Measurements from ENCODE around the gene NAMPT. TPM values are rescaled to one million over a fixed set of nuclear protein-coding genes. Genes with fewer than 3 reads are reported as not detected.
A peak's percentile ranks its signal among the peaks of the same experiment; 100 is the strongest.

The NAMPT gene
- total and polyA plus RNA-seq, 2 experiments from 2014 or later, result 25.0 to 32.7 TPM

GRCh38 chr7:106205621-106206222 lies 79.1 kb downstream of the NAMPT start:
- no peaks in the 10 kb centered on the region for H3K9me2 ChIP-seq (ENCODE audit: insufficient read depth)
- peak; percentile 27 for DNase-seq
- no peaks in the 10 kb centered on the region for H3K27me3 ChIP-seq (replicated peaks; ENCODE audit: insufficient read depth)
- H2AFZ ChIP-seq, result no peak overlapping the region
- WGBS, 2 experiments (ENCODE audit: low coverage in 1 of 2, low lambda C conversion rate in 2 of 2, missing lambda C conversion rate in 2 of 2), result 68 to 74% methylated on average over 3 of the region's 3 CpGs
- H3K9ac ChIP-seq, result no peak overlapping the region
- H4K20me1 ChIP-seq (ENCODE audit: insufficient read depth), result no peaks in the 10 kb centered on the region
- H3K4me3 ChIP-seq, result no peak overlapping the region
- H3K4me1 ChIP-seq (ENCODE audit: insufficient read depth), result no peaks in the 10 kb centered on the region
- H3K9me3 ChIP-seq (ENCODE audit: low read depth), result no peaks in the 10 kb centered on the region
- H3K27ac ChIP-seq, result no peak overlapping the region
- no peaks in the 10 kb centered on the region for H3K36me3 ChIP-seq (ENCODE audit: low read depth)
- H3K4me2 ChIP-seq (ENCODE audit: unreplicated experiment), result no peak overlapping the region
- TF ChIP-seq EZH2phosphoT487 (IDR thresholded peaks at IDR 0.05; ENCODE audit: insufficient read depth, low read depth) (no peak), EZH2 (IDR thresholded peaks at IDR 0.05; ENCODE audit: insufficient read depth, poor library complexity, severe bottlenecking) (no peak)
- H3F3A ChIP-seq (ENCODE audit: insufficient read depth), result no peaks in the 10 kb centered on the region
- H3K79me2 ChIP-seq (ENCODE audit: insufficient read depth), result no peaks in the 10 kb centered on the region
- in situ Hi-C loops (cut with MboI), result no loop called here

GRCh38 chr7:106203473-106203872 lies 81.3 kb downstream of the NAMPT start:
- H3K4me3 ChIP-seq, result no peak overlapping the region
- H3K4me2 ChIP-seq (ENCODE audit: unreplicated experiment), result no peak overlapping the region
- no peak overlapping the region for H3K27ac ChIP-seq
- TF ChIP-seq EZH2 (IDR thresholded peaks at IDR 0.05; ENCODE audit: insufficient read depth, poor library complexity, severe bottlenecking) (no peak), EZH2phosphoT487 (IDR thresholded peaks at IDR 0.05; ENCODE audit: insufficient read depth, low read depth) (no peak)
- no peaks in the 10 kb centered on the region for H4K20me1 ChIP-seq (ENCODE audit: insufficient read depth)
- no peak overlapping the region for H3K9ac ChIP-seq
- 0 to 14% methylated on average over 1 of the region's 1 CpG for WGBS, 2 experiments (ENCODE audit: low coverage in 1 of 2, low lambda C conversion rate in 2 of 2, missing lambda C conversion rate in 2 of 2)
- DNase-seq, result no peak
- in situ Hi-C loops (cut with MboI), result no loop called here
- no peaks in the 10 kb centered on the region for H3K4me1 ChIP-seq (ENCODE audit: insufficient read depth)
- no peaks in the 10 kb centered on the region for H3K27me3 ChIP-seq (replicated peaks; ENCODE audit: insufficient read depth)
- no peaks in the 10 kb centered on the region for H3K9me2 ChIP-seq (ENCODE audit: insufficient read depth)
- no peaks in the 10 kb centered on the region for H3F3A ChIP-seq (ENCODE audit: insufficient read depth)
- no peaks in the 10 kb centered on the region for H3K36me3 ChIP-seq (ENCODE audit: low read depth)
- H3K79me2 ChIP-seq (ENCODE audit: insufficient read depth), result no peaks in the 10 kb centered on the region
- H2AFZ ChIP-seq, result no peak overlapping the region
- H3K9me3 ChIP-seq (ENCODE audit: low read depth), result no peaks in the 10 kb centered on the region

- Histone ChIP-seq H3K9me2 (ENCODE audit: insufficient read depth) (no peaks in the 10 kb centered on the region), H3K36me3 (ENCODE audit: low read depth) (no peaks in the 10 kb centered on the region), H4K20me1 (ENCODE audit: insufficient read depth) (no peaks in the 10 kb centered on the region), H3K9ac (no peak overlapping the region), H3K27me3 (replicated peaks; ENCODE audit: insufficient read depth) (no peaks in the 10 kb centered on the region), H3K4me1 (ENCODE audit: insufficient read depth) (no peaks in the 10 kb centered on the region), H3F3A (ENCODE audit: insufficient read depth) (no peaks in the 10 kb centered on the region), H2AFZ (peak overlapping the region; percentile 46; the same call in 1 of the 2 replicates), H3K4me2 (ENCODE audit: unreplicated experiment) (no peak overlapping the region), H3K4me3 (no peak overlapping the region), H3K79me2 (ENCODE audit: insufficient read depth) (no peaks in the 10 kb centered on the region), H3K27ac (no peak overlapping the region), H3K9me3 (ENCODE audit: low read depth) (no peaks in the 10 kb centered on the region)
- TF ChIP-seq EZH2phosphoT487 (IDR thresholded peaks at IDR 0.05; ENCODE audit: insufficient read depth, low read depth) (no peak), EZH2 (IDR thresholded peaks at IDR 0.05; ENCODE audit: insufficient read depth, poor library complexity, severe bottlenecking) (no peak)
- DNase-seq, result no peak
- in situ Hi-C loops (cut with MboI), result no loop called here
- WGBS, 2 experiments (ENCODE audit: low coverage in 1 of 2, low lambda C conversion rate in 2 of 2, missing lambda C conversion rate in 2 of 2), result 65 to 72% methylated on average over 3 of the region's 3 CpGs
Measured at GRCh38 chr7:106201164-106201563, 83.6 kb downstream of the NAMPT start.

GRCh38 chr7:106199813-106200364 lies 84.9 kb downstream of the NAMPT start:
- Histone ChIP-seq H3K9ac (no peak overlapping the region), H3K4me1 (ENCODE audit: insufficient read depth) (no peaks in the 10 kb centered on the region), H3K36me3 (ENCODE audit: low read depth) (no peaks in the 10 kb centered on the region), H3K4me2 (ENCODE audit: unreplicated experiment) (no peak overlapping the region), H3K27ac (no peak overlapping the region), H3K79me2 (ENCODE audit: insufficient read depth) (no peaks in the 10 kb centered on the region), H3K9me2 (ENCODE audit: insufficient read depth) (no peaks in the 10 kb centered on the region), H4K20me1 (ENCODE audit: insufficient read depth) (no peaks in the 10 kb centered on the region), H3F3A (ENCODE audit: insufficient read depth) (no peaks in the 10 kb centered on the region), H3K9me3 (ENCODE audit: low read depth) (no peaks in the 10 kb centered on the region), H3K27me3 (replicated peaks; ENCODE audit: insufficient read depth) (no peaks in the 10 kb centered on the region), H2AFZ (no peak overlapping the region), H3K4me3 (no peak overlapping the region)
- no peak for TF ChIP-seq EZH2 (IDR thresholded peaks at IDR 0.05; ENCODE audit: insufficient read depth, poor library complexity, severe bottlenecking)
- TF ChIP-seq EZH2phosphoT487 (IDR thresholded peaks at IDR 0.05; ENCODE audit: insufficient read depth, low read depth), result no peak
- 77 to 80% methylated on average over 6 of the region's 6 CpGs for WGBS, 2 experiments (ENCODE audit: low coverage in 1 of 2, low lambda C conversion rate in 2 of 2, missing lambda C conversion rate in 2 of 2)
- in situ Hi-C loops (cut with MboI), result no loop called here
- no peak for DNase-seq

All from GM23248 (cell line).